Nephron (organoid): ENCODE data around the gene SHLD2.
"Not testable (repeated sequence)": the region's sequence is repeated elsewhere in the genome, so short reads cannot be mapped to it uniquely, and the experiment has no call there.

Experiments used
- H3K27ac Mint-ChIP-seq, 3 experiments: 2 replicates each; pipeline ENCODE4 v1.8.0; 2020; ENCODE audit warnings: mixed read lengths in 3 of 3, mild to moderate bottlenecking in 2 of 3, moderate library complexity in 1 of 3
- H3K27me3 Mint-ChIP-seq: 2 replicates; pipeline ENCODE4 v1.8.0; 2021; ENCODE audit warnings: low read depth, mild to moderate bottlenecking, moderate library complexity, mixed read lengths
- H3K36me3 Mint-ChIP-seq: 2 replicates; pipeline ENCODE4 v1.8.0; 2020; ENCODE audit warnings: low read depth, mixed read lengths
- H3K4me1 Mint-ChIP-seq: 2 replicates; pipeline ENCODE4 v1.8.0; 2020; ENCODE audit warnings: mixed read lengths
- H3K4me3 Mint-ChIP-seq, 3 experiments: 2 replicates each; pipeline ENCODE4 v1.8.0; 2020; ENCODE audit warnings: mild to moderate bottlenecking in 3 of 3, mixed read lengths in 3 of 3, moderate library complexity in 2 of 3
- H3K9me3 Mint-ChIP-seq: 2 replicates; pipeline ENCODE4 v1.8.0; 2020; ENCODE audit warnings: mixed read lengths

Gene SHLD2

DNA sequence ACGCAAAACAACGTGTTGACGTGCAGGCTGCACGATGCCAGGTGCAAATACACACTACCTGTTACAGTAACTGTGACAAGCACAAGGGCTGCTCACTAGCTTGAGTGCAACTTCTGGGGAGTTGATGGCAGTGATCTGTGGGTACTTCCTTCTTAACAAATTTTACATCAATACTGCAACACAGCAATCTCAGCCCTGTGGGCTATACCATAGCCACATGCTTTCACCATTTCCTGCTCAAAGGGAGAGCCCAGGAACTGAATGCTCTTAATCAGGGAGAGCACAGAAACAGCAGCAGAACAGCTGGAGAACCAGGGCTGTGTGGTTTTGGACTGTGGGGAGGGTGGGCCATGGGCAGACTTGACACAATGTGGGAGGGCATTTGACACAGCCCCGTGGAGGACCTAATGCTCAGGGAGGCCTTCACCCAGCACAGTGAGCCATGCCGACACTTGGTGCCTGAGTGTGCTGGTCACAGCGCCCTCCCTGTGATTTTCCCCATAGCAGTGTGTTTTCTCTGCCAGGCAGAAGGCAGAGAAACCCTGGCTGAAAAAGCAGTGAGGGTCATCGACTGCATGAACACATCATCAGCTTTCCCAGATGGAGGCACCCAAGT is 118.3 kb downstream of the SHLD2 start:
- H3K27ac Mint-ChIP-seq, H3K4me3 Mint-ChIP-seq, H3K27me3 Mint-ChIP-seq, H3K4me1 Mint-ChIP-seq, H3K9me3 Mint-ChIP-seq: not testable (repeated sequence)
- H3K36me3 Mint-ChIP-seq, result peaks cover 17% of the 10 kb centered on the region

DNA sequence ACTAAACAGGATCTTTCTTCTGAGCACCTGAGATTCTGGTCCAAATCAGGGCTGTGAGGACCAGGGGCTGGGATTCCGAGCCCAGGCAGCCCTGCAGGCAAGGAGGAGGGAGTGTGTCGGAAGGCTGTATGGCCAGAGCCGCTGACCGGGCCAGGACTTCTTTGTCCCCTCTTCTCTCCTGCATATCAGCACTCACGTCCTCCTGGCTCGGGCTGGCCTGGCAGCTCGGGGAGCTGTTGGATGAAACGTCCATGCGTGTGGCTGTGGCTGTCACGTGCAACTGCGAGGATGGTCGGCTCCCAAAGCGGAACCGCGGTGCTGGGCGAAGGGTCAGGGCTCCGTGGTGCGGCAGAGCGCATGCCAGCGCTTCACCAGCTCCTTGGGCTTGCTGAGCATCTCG is 118.8 kb downstream of the SHLD2 start:
- H3K36me3 Mint-ChIP-seq, result peaks cover 13% of the 10 kb centered on the region
- H3K9me3 Mint-ChIP-seq, H3K27me3 Mint-ChIP-seq, H3K27ac Mint-ChIP-seq, H3K4me1 Mint-ChIP-seq, H3K4me3 Mint-ChIP-seq: not testable (repeated sequence)

DNA sequence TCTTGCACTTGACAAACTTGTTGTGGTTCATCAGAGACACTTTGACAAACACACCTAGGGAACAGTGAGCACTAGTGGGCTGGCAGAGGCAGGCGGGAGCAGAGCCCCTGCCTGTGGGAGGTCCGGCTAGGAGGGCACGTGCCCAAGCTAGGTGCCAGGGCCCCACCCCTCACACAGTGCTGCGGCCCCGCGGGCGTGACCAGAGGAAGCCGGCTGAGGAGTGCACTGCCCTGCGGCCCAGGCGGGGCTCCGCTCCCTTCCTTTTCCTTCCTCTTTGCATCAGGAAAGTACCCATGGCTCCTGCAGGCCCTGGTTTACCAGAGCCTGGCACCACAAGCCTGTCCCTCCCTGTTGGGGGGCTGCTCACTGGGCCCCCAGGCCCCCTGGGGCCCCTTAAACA is 121.1 kb downstream of the SHLD2 start:
- not testable (repeated sequence) for H3K27me3 Mint-ChIP-seq, H3K27ac Mint-ChIP-seq, H3K9me3 Mint-ChIP-seq, H3K4me3 Mint-ChIP-seq, H3K36me3 Mint-ChIP-seq, H3K4me1 Mint-ChIP-seq

DNA sequence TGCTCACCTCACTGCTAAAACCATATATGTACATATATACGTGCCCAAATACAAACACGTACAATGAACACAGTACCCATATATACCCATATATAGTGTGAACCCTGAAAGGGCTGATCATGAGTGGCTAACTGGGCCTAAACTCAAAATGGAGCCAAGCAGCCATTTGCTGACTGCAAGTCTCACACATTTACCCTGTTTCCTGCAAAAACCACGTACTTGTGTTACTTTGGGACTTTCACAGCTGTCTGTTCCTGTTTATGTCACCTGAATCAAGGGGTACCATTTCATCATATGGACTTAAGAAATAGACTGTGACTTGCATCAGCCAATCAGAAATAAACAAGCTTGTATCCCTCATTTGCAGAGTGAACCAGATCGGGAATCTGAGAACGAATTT is 124.4 kb downstream of the SHLD2 start:
- not testable (repeated sequence) for H3K4me3 Mint-ChIP-seq, H3K9me3 Mint-ChIP-seq, H3K27ac Mint-ChIP-seq, H3K36me3 Mint-ChIP-seq, H3K4me1 Mint-ChIP-seq, H3K27me3 Mint-ChIP-seq

DNA sequence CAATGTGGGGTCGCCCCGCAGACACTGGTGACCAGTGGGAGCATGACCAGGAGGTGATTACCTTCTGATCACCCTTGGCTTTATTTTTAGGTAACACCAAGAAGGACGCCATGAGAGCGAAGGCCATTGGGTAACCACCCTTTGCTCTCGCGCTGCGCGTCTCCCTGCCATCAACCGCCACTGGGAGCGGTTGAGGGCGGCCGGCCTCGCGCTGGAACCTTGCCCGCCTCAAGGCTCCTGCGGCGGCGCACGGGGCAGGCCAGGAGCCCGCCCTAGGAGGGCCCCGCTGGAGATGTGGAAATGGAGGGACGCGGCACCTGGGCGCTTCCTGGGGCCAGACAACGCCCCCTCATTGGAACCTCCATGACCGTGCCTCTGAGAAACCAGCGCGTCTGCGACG is 127.8 kb downstream of the SHLD2 start:
- H3K4me1 Mint-ChIP-seq, H3K4me3 Mint-ChIP-seq, H3K27me3 Mint-ChIP-seq, H3K9me3 Mint-ChIP-seq, H3K27ac Mint-ChIP-seq, H3K36me3 Mint-ChIP-seq: not testable (repeated sequence)

DNA sequence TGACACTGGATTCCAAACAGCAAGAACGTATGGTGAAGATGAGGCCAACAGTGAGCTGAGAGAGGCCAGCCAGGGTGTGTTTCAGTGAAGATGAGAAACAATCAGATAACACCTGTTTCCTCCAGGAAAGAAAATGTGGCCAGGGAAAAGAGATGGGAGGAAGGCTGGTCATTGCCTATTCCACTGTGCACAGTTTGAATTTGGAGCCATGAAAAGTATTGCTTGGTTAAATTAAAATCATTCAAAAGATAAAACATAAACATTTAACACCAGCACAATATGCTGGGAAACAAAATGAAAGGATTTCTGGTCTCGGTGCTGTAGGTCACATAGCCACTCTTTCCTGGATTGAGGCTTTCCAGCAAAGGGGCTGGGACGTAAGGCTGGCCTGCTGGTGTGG is 130.1 kb downstream of the SHLD2 start, which contains the start of gene NUTM2A:
NUTM2A (plus strand) TSS at position 301 of the 400 bp plus-strand sequence. CDS start 383 bp downstream, outside the sequence.
- H3K9me3 Mint-ChIP-seq, H3K36me3 Mint-ChIP-seq, H3K27me3 Mint-ChIP-seq, H3K4me3 Mint-ChIP-seq, H3K27ac Mint-ChIP-seq, H3K4me1 Mint-ChIP-seq: not testable (repeated sequence)

DNA sequence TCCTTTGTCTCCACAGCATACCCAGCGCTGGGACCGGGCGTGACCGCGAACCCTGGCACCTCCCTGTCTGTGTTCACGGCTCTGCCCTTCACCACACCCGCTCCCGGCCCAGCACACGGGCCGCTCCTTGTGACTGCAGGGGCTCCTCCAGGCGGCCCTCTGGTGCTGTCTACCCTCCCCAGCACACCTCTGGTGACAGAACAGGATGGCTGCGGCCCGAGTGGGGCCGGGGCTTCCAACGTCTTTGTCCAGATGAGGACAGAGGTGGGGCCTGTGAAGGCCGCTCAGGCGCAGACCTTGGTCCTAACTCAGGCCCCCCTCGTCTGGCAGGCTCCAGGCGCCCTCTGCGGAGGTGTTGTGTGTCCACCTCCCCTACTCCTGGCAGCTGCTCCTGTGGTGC is 133.2 kb downstream of the SHLD2 start:
- not testable (repeated sequence) for H3K36me3 Mint-ChIP-seq, H3K27me3 Mint-ChIP-seq, H3K4me3 Mint-ChIP-seq

DNA sequence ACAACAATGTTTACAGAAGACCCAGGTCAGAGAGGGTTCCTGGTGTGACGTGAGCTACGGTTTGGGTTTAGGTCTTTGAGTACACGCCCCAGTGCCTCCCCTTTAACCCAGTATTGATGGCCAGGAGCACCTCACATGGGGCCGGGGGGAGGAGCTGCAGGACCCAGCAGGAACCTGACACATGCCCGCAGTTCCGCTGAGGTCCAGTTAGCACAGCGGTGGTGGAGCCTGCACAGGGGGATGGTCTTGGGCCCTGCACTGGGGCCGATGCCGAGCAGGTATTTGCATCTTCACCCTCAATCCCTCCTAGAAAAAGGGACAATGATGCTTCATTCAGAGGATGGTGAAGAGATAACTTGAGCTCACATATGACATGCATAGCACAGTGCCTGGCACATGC is 134.2 kb downstream of the SHLD2 start:
- not testable (repeated sequence) for H3K4me3 Mint-ChIP-seq, H3K27me3 Mint-ChIP-seq, H3K36me3 Mint-ChIP-seq, H3K4me1 Mint-ChIP-seq, H3K9me3 Mint-ChIP-seq, H3K27ac Mint-ChIP-seq

More for the DNA sequence above, 133.2 kb downstream of the SHLD2 start:
- H3K9me3 Mint-ChIP-seq, H3K27ac Mint-ChIP-seq, H3K4me1 Mint-ChIP-seq: not testable (repeated sequence)

DNA sequence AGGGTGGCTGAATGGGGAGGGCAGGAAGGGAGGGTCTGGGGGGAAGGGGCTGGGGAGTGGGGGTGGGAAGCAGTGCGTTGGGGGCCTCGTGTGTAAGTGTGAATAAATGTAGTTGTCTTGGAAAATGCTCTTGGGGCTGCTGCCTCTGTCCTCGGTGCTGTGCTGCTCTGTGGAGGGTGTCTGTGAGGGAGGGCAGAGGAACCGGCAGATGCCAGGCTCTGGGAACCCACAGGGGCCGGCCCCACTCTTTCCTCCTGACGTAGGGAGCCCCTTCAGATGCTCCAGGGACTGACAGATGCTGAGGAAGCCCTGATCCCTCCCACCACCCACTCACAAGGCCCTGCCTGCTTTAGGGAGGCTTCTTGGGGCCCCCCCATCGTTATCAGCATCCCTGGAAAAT is 139.8 kb downstream of the SHLD2 start:
- not testable (repeated sequence) for H3K36me3 Mint-ChIP-seq, H3K4me1 Mint-ChIP-seq, H3K9me3 Mint-ChIP-seq, H3K27ac Mint-ChIP-seq, H3K4me3 Mint-ChIP-seq, H3K27me3 Mint-ChIP-seq

DNA sequence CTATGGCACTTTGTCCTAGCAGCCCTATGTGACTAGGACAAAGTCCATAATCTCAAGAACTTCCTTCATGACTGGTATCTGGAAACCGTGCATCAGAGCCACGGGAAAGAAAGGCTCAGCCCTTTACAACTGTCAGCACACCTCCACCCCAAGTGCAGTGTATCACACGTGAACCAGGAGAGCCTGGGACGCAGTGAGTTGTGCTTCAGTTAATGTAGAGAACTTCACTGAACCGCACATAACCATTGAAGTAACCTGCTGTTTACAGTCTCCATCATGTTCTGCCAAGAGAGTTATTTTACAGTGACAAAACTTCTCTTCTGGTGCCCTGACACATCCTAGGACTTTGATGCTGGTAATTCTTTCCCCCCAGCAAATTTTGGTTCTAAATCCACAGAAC is 142.2 kb downstream of the SHLD2 start:
- H3K4me1 Mint-ChIP-seq, H3K36me3 Mint-ChIP-seq, H3K4me3 Mint-ChIP-seq, H3K9me3 Mint-ChIP-seq, H3K27me3 Mint-ChIP-seq, H3K27ac Mint-ChIP-seq: not testable (repeated sequence)

DNA sequence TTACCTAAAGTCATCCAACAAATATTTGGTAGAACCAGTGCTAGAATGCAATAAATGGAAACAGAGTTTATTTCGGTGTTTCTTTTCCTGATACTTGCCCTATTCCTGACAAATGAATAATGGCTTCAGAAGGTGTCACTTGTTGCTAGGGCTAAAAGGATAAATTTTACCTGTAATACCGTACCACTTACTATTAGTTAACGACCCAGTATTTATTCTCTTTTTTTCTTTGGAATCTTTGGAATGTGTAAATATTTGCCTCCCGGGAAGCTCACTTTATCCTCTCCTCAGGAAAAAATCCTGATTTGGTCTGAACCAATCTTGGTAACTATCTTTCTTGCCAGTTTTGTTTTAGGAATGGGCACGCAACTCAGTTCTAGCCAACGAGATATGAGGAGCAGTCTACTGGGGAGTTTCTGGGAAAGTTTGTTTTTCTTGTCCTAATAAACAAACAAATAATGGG is 144.4 kb downstream of the SHLD2 start:
- H3K4me1 Mint-ChIP-seq, H3K27me3 Mint-ChIP-seq, H3K36me3 Mint-ChIP-seq, H3K9me3 Mint-ChIP-seq, H3K27ac Mint-ChIP-seq, H3K4me3 Mint-ChIP-seq: not testable (repeated sequence)
